ENCODE measurements around the gene AGAP5. TPM values are rescaled to one million over a fixed set of nuclear protein-coding genes. Genes with fewer than 3 reads are reported as not detected.

Gene AGAP5
- total and polyA plus RNA-seq, 2 donors (not counting 1 experiment from before 2014, with no cell fraction given), result 11.5 to 12.9 TPM

DNA sequence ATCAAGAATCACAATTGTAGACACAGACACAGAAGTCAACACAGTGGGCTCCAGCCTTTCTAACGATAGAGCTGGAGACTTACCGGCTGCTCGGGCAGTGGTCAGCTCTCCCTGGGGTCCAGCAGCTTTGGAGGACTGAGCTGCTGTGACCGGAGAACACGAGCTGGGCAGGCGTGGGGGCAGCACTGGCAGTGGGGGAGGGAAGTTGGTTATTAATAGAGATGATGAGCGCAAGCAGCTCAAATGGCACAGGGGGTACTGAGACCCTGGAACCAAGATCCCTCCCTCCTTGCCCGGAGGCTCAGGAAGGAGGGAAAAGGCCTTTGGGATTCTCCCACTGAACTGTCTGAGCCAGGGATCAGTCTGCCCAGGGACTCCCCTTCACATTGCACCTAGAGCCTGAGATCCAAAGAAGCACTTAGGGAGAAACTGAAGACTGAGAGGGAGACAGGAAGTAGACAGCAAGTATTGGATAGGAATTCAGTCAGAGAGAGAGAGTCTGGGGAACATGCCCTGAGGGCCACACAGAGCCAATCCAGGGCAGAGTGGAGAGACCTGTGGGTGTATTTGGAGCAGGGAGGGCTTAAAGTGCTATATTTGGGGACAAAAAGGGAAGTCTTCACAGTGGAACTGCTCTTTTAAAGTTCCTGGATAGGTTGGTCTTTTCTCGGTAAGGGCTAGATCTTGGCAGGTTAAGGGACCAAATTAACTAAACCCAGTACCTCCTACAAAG, 56.4 kb downstream of the AGAP5 start, which contains the start of gene MYOZ1:
TSS of gene MYOZ1 (minus strand) at position 147 of the 733 bp plus-strand sequence. CDS start 1,457 bp downstream, outside the sequence.
- Histone ChIP-seq H3K36me3 (replicated peaks in 1 of 2; ENCODE audit: control extremely low read depth in 1 of 2, control insufficient read depth in 1 of 2, extremely low read depth in 1 of 2, insufficient read depth in 2 of 2, low read length in 1 of 2) (no peaks in the 10 kb centered on the region), H3K27me3 (replicated peaks in 1 of 4; ENCODE audit: control extremely low read depth in 1 of 4, control insufficient read depth in 3 of 4, insufficient read depth in 4 of 4, low read length in 3 of 4) (no peaks in the 10 kb centered on the region), H3K9me3 (ENCODE audit: control extremely low read depth in 1 of 3, control insufficient read depth in 2 of 3, insufficient read depth in 1 of 3, low read length in 2 of 3) (no peaks in the 10 kb centered on the region), H4K20me1 (ENCODE audit: control insufficient read depth, insufficient read depth, low read length, poor library complexity, severe bottlenecking) (no peaks in the 10 kb centered on the region), H3K4me3 (ENCODE audit: control extremely low read depth in 1 of 5, extremely low read depth in 1 of 5, insufficient read depth in 1 of 5, low read depth in 2 of 5, low read length in 4 of 5) (no peak within 1 kb of the TSS), H3K4me1 (ENCODE audit: control insufficient read depth in 2 of 2, insufficient read depth in 2 of 2, low read length in 2 of 2) (peaks cover 4 to 13% of the 10 kb centered on the region in 2 donors), H2AFZ (ENCODE audit: insufficient read depth, low read depth, low read length, poor library complexity, severe bottlenecking) (peak within 1 kb of the TSS; percentile 16), H3K79me2 (ENCODE audit: control insufficient read depth, insufficient read depth, low read length) (no peaks in the 10 kb centered on the region), H3K4me2 (replicated peaks; ENCODE audit: low read depth, low read length, poor library complexity, severe bottlenecking) (no peak within 1 kb of the TSS), H3K27ac (ENCODE audit: low read length in 2 of 2) (no peak within 1 kb of the TSS), H3K9ac (ENCODE audit: low read length) (no peak within 1 kb of the TSS)
- WGBS (ENCODE audit: insufficient coverage), result 93% methylated on average over 6 of the region's 9 CpGs
- Mint-ChIP-seq H3K27me3 (peaks cover 8% of the 10 kb centered on the region), H3K4me3 (no peak within 1 kb of the TSS), H3K27ac (no peak within 1 kb of the TSS), H3K4me1 (peaks cover 9% of the 10 kb centered on the region), H3K9me3 (ENCODE audit: insufficient read depth) (no peaks in the 10 kb centered on the region)
- no peak for ATAC-seq (ENCODE audit: low read depth)
- no peak for DNase-seq
- TF ChIP-seq, protein P1, sequence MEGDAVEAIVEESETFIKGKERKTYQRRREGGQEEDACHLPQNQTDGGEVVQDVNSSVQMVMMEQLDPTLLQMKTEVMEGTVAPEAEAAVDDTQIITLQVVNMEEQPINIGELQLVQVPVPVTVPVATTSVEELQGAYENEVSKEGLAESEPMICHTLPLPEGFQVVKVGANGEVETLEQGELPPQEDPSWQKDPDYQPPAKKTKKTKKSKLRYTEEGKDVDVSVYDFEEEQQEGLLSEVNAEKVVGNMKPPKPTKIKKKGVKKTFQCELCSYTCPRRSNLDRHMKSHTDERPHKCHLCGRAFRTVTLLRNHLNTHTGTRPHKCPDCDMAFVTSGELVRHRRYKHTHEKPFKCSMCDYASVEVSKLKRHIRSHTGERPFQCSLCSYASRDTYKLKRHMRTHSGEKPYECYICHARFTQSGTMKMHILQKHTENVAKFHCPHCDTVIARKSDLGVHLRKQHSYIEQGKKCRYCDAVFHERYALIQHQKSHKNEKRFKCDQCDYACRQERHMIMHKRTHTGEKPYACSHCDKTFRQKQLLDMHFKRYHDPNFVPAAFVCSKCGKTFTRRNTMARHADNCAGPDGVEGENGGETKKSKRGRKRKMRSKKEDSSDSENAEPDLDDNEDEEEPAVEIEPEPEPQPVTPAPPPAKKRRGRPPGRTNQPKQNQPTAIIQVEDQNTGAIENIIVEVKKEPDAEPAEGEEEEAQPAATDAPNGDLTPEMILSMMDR (IDR thresholded peaks at IDR 0.05), result no peak
- TF ChIP-seq EZH2 (IDR thresholded peaks at IDR 0.05; ENCODE audit: borderline replicate concordance, insufficient read depth, low read depth, low read length, poor library complexity, severe bottlenecking), result no peak
- CTCF ChIA-PET, result interaction anchor here (1.2 to 10.5 kb wide), 3 partner anchors 103 to 378 kb away, joined by 3 to 191 read pairs (median 3); no protein-coding TSS in a partner anchor
- intact Hi-C loops (cut with micrococcal nuclease), result no loop called here
- POLR2A ChIA-PET, result no interaction called here

DNA sequence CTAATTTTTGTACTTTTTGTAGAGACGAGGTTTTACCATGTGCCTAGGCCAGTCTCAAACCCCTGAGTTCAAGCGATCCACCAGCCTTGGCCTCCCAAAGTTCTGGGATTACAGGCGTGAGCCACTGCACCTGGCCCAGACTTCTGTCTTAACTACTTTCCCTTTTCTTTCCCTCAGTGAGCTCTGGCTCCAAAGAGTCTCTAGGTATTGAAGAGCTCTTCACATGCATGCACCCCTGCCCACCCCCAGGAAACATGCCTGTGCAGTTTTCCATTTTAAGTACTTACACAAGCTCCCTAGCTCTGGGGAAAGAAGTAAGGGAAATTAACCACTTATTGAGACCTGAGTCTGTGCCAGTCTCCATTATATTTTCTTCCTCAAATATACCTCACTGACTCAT, 58.6 kb downstream of the AGAP5 start:
- CTCF ChIA-PET, result interaction anchor here (10.5 kb wide), 1 partner anchor 110 kb away, joined by 191 read pairs; no protein-coding TSS in a partner anchor

More for the DNA sequence above, 58.6 kb downstream of the AGAP5 start:
- Histone ChIP-seq H4K20me1 (ENCODE audit: control insufficient read depth, insufficient read depth, low read length, poor library complexity, severe bottlenecking) (no peaks in the 10 kb centered on the region), H3K9ac (ENCODE audit: low read length) (no peak overlapping the region), H2AFZ (ENCODE audit: insufficient read depth, low read depth, low read length, poor library complexity, severe bottlenecking) (no peak overlapping the region), H3K79me2 (ENCODE audit: control insufficient read depth, insufficient read depth, low read length) (no peaks in the 10 kb centered on the region), H3K9me3 (ENCODE audit: control extremely low read depth in 1 of 3, control insufficient read depth in 2 of 3, insufficient read depth in 1 of 3, low read length in 2 of 3) (no peaks in the 10 kb centered on the region), H3K4me3 (ENCODE audit: control extremely low read depth in 1 of 5, extremely low read depth in 1 of 5, insufficient read depth in 1 of 5, low read depth in 2 of 5, low read length in 4 of 5) (no peak overlapping the region), H3K36me3 (replicated peaks in 1 of 2; ENCODE audit: control extremely low read depth in 1 of 2, control insufficient read depth in 1 of 2, extremely low read depth in 1 of 2, insufficient read depth in 2 of 2, low read length in 1 of 2) (no peaks in the 10 kb centered on the region), H3K4me1 (ENCODE audit: control insufficient read depth in 2 of 2, insufficient read depth in 2 of 2, low read length in 2 of 2) (peaks cover 4 to 12% of the 10 kb centered on the region in 2 donors), H3K4me2 (replicated peaks; ENCODE audit: low read depth, low read length, poor library complexity, severe bottlenecking) (no peak overlapping the region), H3K27ac (ENCODE audit: low read length in 2 of 2) (no peak overlapping the region), H3K27me3 (replicated peaks in 1 of 4; ENCODE audit: control extremely low read depth in 1 of 4, control insufficient read depth in 3 of 4, insufficient read depth in 4 of 4, low read length in 3 of 4) (no peaks in the 10 kb centered on the region)
- Mint-ChIP-seq H3K27ac (no peak overlapping the region), H3K4me1 (peaks cover 7% of the 10 kb centered on the region), H3K9me3 (ENCODE audit: insufficient read depth) (no peaks in the 10 kb centered on the region), H3K4me3 (no peak overlapping the region), H3K27me3 (peaks cover 8% of the 10 kb centered on the region)
- ATAC-seq (ENCODE audit: low read depth) (no peak), DNase-seq (no peak)
- TF ChIP-seq, protein P1 (IDR thresholded peaks at IDR 0.05), result no peak
- no peak for TF ChIP-seq EZH2 (IDR thresholded peaks at IDR 0.05; ENCODE audit: borderline replicate concordance, insufficient read depth, low read depth, low read length, poor library complexity, severe bottlenecking)
- intact Hi-C loops (cut with micrococcal nuclease), result no loop called here
- 94% methylated on average over 3 of the region's 3 CpGs for WGBS (ENCODE audit: insufficient coverage)
- POLR2A ChIA-PET, result no interaction called here

Data from B cell (primary cell).